Esophagus squamous epithelium (tissue), 5 donors: Measurements from ENCODE around the gene ZBTB46. TPM values are rescaled to one million over a fixed set of nuclear protein-coding genes. Genes with fewer than 3 reads are reported as not detected.

ENCODE experiments used
- DNase-seq: peaks from one replicate; lab custom pipeline; 2025; lab: John Stamatoyannopoulos, UW
- H3K27ac ChIP-seq, 4 donors: fragments of 200-600 bp; sonication (generic); one replicate each; pipeline ENCODE4 v1.5.1; 2016 to 2019; ENCODE audit warnings: mild to moderate bottlenecking in 1 of 4
- H3K27me3 ChIP-seq, 4 donors: fragments of 200-600 bp; sonication (generic); 1 replicate in 3 of 4; 2 replicates in 1 of 4; pipeline versions ENCODE4 v1.5.1 to v1.6.0; 2017 to 2021; ENCODE audit warnings: antibody characterized with exemption in 1 of 4
- H3K36me3 ChIP-seq, 3 donors: fragments of 200-600 bp; sonication (generic); one replicate each; pipeline ENCODE4 v1.5.1; 2016 to 2019
- H3K4me1 ChIP-seq, 3 donors: fragments of 200-600 bp; sonication (generic); one replicate each; pipeline ENCODE4 v1.5.1; 2017 to 2019
- H3K4me3 ChIP-seq, 4 donors: fragments of 200-600 bp; sonication (generic); 1 replicate in 3 of 4; 2 replicates in 1 of 4; pipeline ENCODE4 v1.5.1; 2016 to 2019; ENCODE audit warnings: mild to moderate bottlenecking in 2 of 4, moderate library complexity in 1 of 4
- H3K9me3 ChIP-seq, 3 donors: fragments of 200-600 bp; sonication (generic); one replicate each; pipeline ENCODE4 v1.5.1; 2016 to 2019
- CTCF ChIP-seq, 6 experiments: fragments of 450-650 bp in 4 of 6; fragments of 200-600 bp in 2 of 6; sonication (generic) in 2 of 6; IDR thresholded peaks; one replicate each; pipeline ENCODE4 v1.5.1; 2016 to 2019; ENCODE audit warnings: antibody characterized with exemption in 6 of 6, mild to moderate bottlenecking in 4 of 6, moderate library complexity in 4 of 6
- POLR2A ChIP-seq, 4 donors: fragments of 450-650 bp; IDR thresholded peaks; one replicate each; pipeline ENCODE4 v1.6.1; 2017; ENCODE audit warnings: antibody characterized with exemption in 4 of 4, mild to moderate bottlenecking in 4 of 4, moderate library complexity in 3 of 4
- WGBS, 2 donors: methylation state at CpG; one replicate each; pipeline ENCODE4 v1.1.5; 2018; 5-methylcytosine and 5-hydroxymethylcytosine counted together
- intact Hi-C: fragments of 100-400 bp; cut with DNase I; formaldehyde crosslinking; loops from one replicate; pipeline ENCODE4 v1.15.0; 2022
- total RNA-seq, 4 donors: library from RNA; depleted of rRNA; stranded (reverse); fragments of >200 nt; gene quantifications; one replicate each; pipeline ENCODE4 v1.1.0, GENCODE V29; 2016
- donor health status: DM: yes; HTN: yes; CAD: no.

ZBTB46 gene
- total RNA-seq, 4 donors from 2014 or later = 0.79 to 4.2 (median 2.0) TPM

- no peaks in the 10 kb centered on the region for H3K9me3 ChIP-seq
- H3K36me3 ChIP-seq = peaks cover 1 to 19% (median 4%) of the 10 kb centered on the region in 3 donors
- intact Hi-C loops = no loop called here
- H3K4me1 ChIP-seq = no peaks in the 10 kb centered on the region
- TF ChIP-seq CTCF (IDR thresholded peaks at IDR 0.05) = no peak
- TF ChIP-seq POLR2A (IDR thresholded peaks at IDR 0.05) = no peak
- no peaks in the 10 kb centered on the region for H3K27me3 ChIP-seq
- no peak for DNase-seq
- no peak overlapping the region for H3K4me3 ChIP-seq
- no peak overlapping the region for H3K27ac ChIP-seq
- WGBS, 2 donors = 78% methylated on average over 6 of the region's 20 CpGs; no CpG with 5 or more reads in 1 of the 2 donors
Measured at GRCh38 chr20:63748070-63748933, 82.8 kb downstream of the ZBTB46 start.

GRCh38 chr20:63747622-63748069 lies 83.4 kb downstream of the ZBTB46 start:
- no peak for DNase-seq
- intact Hi-C loops = no loop called here
- no peak overlapping the region for H3K27ac ChIP-seq
- H3K9me3 ChIP-seq = no peaks in the 10 kb centered on the region
- H3K36me3 ChIP-seq = peaks cover 4 to 26% (median 8%) of the 10 kb centered on the region in 3 donors
- no peak for TF ChIP-seq POLR2A (IDR thresholded peaks at IDR 0.05)
- TF ChIP-seq CTCF (IDR thresholded peaks at IDR 0.05) = no peak
- no peak overlapping the region for H3K4me3 ChIP-seq
- WGBS, 2 donors = 17 to 100% methylated on average over 1 of the region's 13 CpGs
- H3K4me1 ChIP-seq = peaks cover 0 to 4% (median 0%) of the 10 kb centered on the region in 3 donors
- no peaks in the 10 kb centered on the region for H3K27me3 ChIP-seq

- peaks cover 3 to 13% (median 4%) of the 10 kb centered on the region in 3 donors for H3K4me1 ChIP-seq
- peaks cover 4 to 34% (median 15%) of the 10 kb centered on the region in 3 donors for H3K36me3 ChIP-seq
- TF ChIP-seq CTCF (IDR thresholded peaks at IDR 0.05) (no peak), POLR2A (IDR thresholded peaks at IDR 0.05) (no peak)
- no peaks in the 10 kb centered on the region for H3K27me3 ChIP-seq
- no peak overlapping the region for H3K4me3 ChIP-seq
- no peak overlapping the region for H3K27ac ChIP-seq
- no peaks in the 10 kb centered on the region for H3K9me3 ChIP-seq
- intact Hi-C loops = no loop called here
- 90 to 94% methylated on average over 16 to 29 of the region's 47 CpGs for WGBS, 2 donors
- DNase-seq = no peak
Measured at GRCh38 chr20:63746751-63747315, 84.2 kb downstream of the ZBTB46 start.

GRCh38 chr20:63745961-63746731 lies 84.9 kb downstream of the ZBTB46 start:
- intact Hi-C loops = no loop called here
- Histone ChIP-seq H3K27ac (no peak overlapping the region), H3K36me3 (peaks cover 4 to 39% (median 15%) of the 10 kb centered on the region in 3 donors), H3K9me3 (no peaks in the 10 kb centered on the region), H3K4me3 (no peak overlapping the region), H3K4me1 (peaks cover 10 to 19% (median 11%) of the 10 kb centered on the region in 3 donors), H3K27me3 (no peaks in the 10 kb centered on the region)
- TF ChIP-seq CTCF (IDR thresholded peaks at IDR 0.05) = no peak
- no peak for TF ChIP-seq POLR2A (IDR thresholded peaks at IDR 0.05)
- 79 to 85% methylated on average over 12 of the region's 26 CpGs for WGBS, 2 donors
- DNase-seq = no peak
